HepG2 (cell line): ENCODE data around the gene DHX29. TPM values are rescaled to one million over a fixed set of nuclear protein-coding genes. Genes with fewer than 3 reads are reported as not detected.
A peak's percentile ranks its signal among the peaks of the same experiment; 100 is the strongest.

Source experiments
- ATM ChIP-seq: fragments of 450-650 bp; IDR thresholded peaks from 2 replicates; pipeline ENCODE4 v1.7.1; 2017; ENCODE audit warnings: mild to moderate bottlenecking, borderline replicate concordance
- CHD4 ChIP-seq: fragments of 200-600 bp; sonication (generic); IDR thresholded peaks from 2 replicates; pipeline ENCODE4 v1.7.0; 2017; ENCODE audit warnings: mild to moderate bottlenecking, low read length, borderline replicate concordance
- DMAP1 ChIP-seq: IDR thresholded peaks from 2 replicates; pipeline ENCODE4 v1.6.1; 2016
- E2F5 ChIP-seq: sonication (generic); formaldehyde crosslinking; conservative IDR thresholded peaks from 2 replicates; pipeline ENCODE4 v1.4.0; 2020; ENCODE audit warnings: missing genetic modification reagents
- HOXA3 ChIP-seq: sonication (generic); formaldehyde crosslinking; IDR thresholded peaks from 2 replicates; pipeline ENCODE4 v1.5.0; 2020; ENCODE audit warnings: missing genetic modification reagents
- MAX ChIP-seq: IDR thresholded peaks from 2 replicates; pipeline ENCODE4 v1.6.1; 2012; ENCODE audit warnings: inconsistent platforms
- MBNL3 ChIP-seq: fragments of 250-450 bp; sonication (Bioruptor Pico); conservative IDR thresholded peaks from 2 replicates; pipeline ENCODE4 v1.8.0; 2022; ENCODE audit warnings: mild to moderate bottlenecking, inconsistent platforms
- MTF1 ChIP-seq: sonication (generic); formaldehyde crosslinking; IDR thresholded peaks from 2 replicates; pipeline ENCODE4 v1.5.0; 2020; ENCODE audit warnings: missing genetic modification reagents
- PRDM10 ChIP-seq: sonication (generic); formaldehyde crosslinking; IDR thresholded peaks from 2 replicates; pipeline ENCODE4 v1.4.0; 2020; ENCODE audit warnings: low read depth, missing genetic modification reagents
- RERE ChIP-seq: IDR thresholded peaks from 2 replicates; pipeline ENCODE4 v1.6.1; 2016; ENCODE audit warnings: low read depth, missing genetic modification reagents, missing compliant biosample characterization
- ZFP90 ChIP-seq: sonication (generic); formaldehyde crosslinking; IDR thresholded peaks from 2 replicates; pipeline ENCODE4 v1.8.0; 2022; ENCODE audit warnings: missing genetic modification reagents, mild to moderate bottlenecking, inconsistent platforms, borderline replicate concordance
- ZKSCAN8 ChIP-seq: IDR thresholded peaks from 2 replicates; pipeline ENCODE4 v1.6.1; 2016; ENCODE audit warnings: borderline replicate concordance, missing genetic modification reagents, missing compliant biosample characterization
- ZNF34 ChIP-seq: sonication (generic); formaldehyde crosslinking; IDR thresholded peaks from 2 replicates; pipeline ENCODE4 v1.4.0; 2020; ENCODE audit warnings: mild to moderate bottlenecking, missing genetic modification reagents, borderline replicate concordance
- ZNF350 ChIP-seq: sonication (generic); formaldehyde crosslinking; IDR thresholded peaks from 2 replicates; pipeline ENCODE4 v1.4.0; 2020; ENCODE audit warnings: mild to moderate bottlenecking, low read depth, missing genetic modification reagents, borderline replicate concordance
- ZNF562 ChIP-seq: sonication (generic); formaldehyde crosslinking; IDR thresholded peaks from 2 replicates; pipeline ENCODE4 v1.8.0; 2022; ENCODE audit warnings: missing genetic modification reagents, borderline replicate concordance
- ZNF749 ChIP-seq: sonication (generic); formaldehyde crosslinking; IDR thresholded peaks from 2 replicates; pipeline ENCODE4 v1.8.0; 2022; ENCODE audit warnings: mild to moderate bottlenecking, missing genetic modification reagents, moderate library complexity, borderline replicate concordance
- polyA plus RNA-seq, 8 experiments: library from polyadenylated mRNA; depleted of rRNA in 3 of 8; stranded (reverse) in 7 of 8; unstranded in 1 of 8; fragments of >200 nt; fragmentation: Illumina TruSeq in 4 of 8; extraction: Trizol in 4 of 8; gene quantifications; 2 replicates each; pipeline versions ENCODE4 v1.2.1 to v1.2.3, GENCODE V29; 2011 to 2016; ENCODE audit warnings: low read depth in 4 of 8, missing spikeins in 1 of 8, mixed read lengths in 1 of 8; ENCODE audit not compliant: insufficient read depth in 1 of 8
- total RNA-seq, 5 experiments: library from RNA; depleted of rRNA; stranded (reverse); fragments of >200 nt; fragmentation: Illumina TruSeq; extraction: Trizol; gene quantifications; 2 replicates each; pipeline ENCODE4 v1.2.3, GENCODE V29; 2016; ENCODE audit warnings: low read depth in 1 of 5

Gene DHX29
- total and polyA plus RNA-seq, 2 of the 13 experiments (the other 11 are each of a cell fraction or from before 2014, with no cell fraction given), result 1.9 to 22.0 TPM

GRCh38 chr5:55307383-55308253, at the start of gene DHX29, which contains the start of gene MTREX (continued):
- TF ChIP-seq E2F5 (CRISPR knock-in tag) (no peak), ZNF562 (CRISPR knock-in tag) (no peak), ZNF350 (CRISPR knock-in tag) (peak; percentile 86), ZNF749 (no peak), ZFP90 (CRISPR knock-in tag) (no peak; the same call in 1 of the 2 replicates), HOXA3 (peak; percentile 88), ZNF34 (no peak), MAX (peak; percentile 90), PRDM10 (CRISPR knock-in tag) (peak; percentile 83), RERE (no peak), MTF1 (CRISPR knock-in tag) (no peak), DMAP1 (CRISPR knock-in tag) (0 out of 2 replicates have a peak, but pooled peaks have one; percentile 76), MBNL3 (CRISPR knock-in tag) (no peak), ATM (no peak), CHD4 (no peak; the same call in 1 of the 2 replicates), ZKSCAN8 (CRISPR knock-in tag) (peak; percentile 56; the same call in 1 of the 2 replicates)
